ENCODE results near the gene ISM2. TPM values are rescaled to one million over a fixed set of nuclear protein-coding genes. Genes with fewer than 3 reads are reported as not detected.

ISM2 gene
- total RNA-seq, 2 donors from 2014 or later: 1.3 to 1.6 TPM

DNA sequence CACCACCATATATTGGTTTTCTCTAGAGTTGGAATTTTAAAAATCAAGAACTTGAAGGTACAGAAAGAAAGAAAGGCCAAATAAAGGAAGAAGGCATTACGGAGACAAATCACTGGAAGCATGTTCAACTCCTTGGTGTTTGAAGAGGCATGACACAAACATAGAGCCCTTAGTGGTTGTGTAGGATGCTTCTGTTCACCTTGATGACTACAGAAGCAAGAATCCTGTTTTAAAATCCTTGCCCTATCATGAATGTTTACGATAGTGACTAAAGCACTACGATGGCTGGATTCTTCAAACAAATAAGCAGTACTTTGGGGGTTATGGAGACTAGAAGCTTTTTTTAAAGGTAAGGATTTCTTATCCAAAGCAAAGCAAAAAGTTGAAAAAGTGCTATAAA is 10.3 kb upstream of the ISM2 start:
- Histone ChIP-seq H3K27me3 (ENCODE audit: control insufficient read depth, insufficient read depth, low read length, poor library complexity, severe bottlenecking) (no peaks in the 10 kb centered on the region), H3K9ac (ENCODE audit: extremely low read depth, low read length, poor library complexity, severe bottlenecking) (no peak overlapping the region), H3K9me3 (ENCODE audit: control insufficient read depth, low read length) (no peaks in the 10 kb centered on the region), H3K4me3 (ENCODE audit: low read length) (no peak overlapping the region), H3K36me3 (ENCODE audit: control insufficient read depth, insufficient read depth, low read length) (peaks cover 21% of the 10 kb centered on the region), H3K27ac (ENCODE audit: low read depth, low read length) (no peak overlapping the region), H3K4me1 (ENCODE audit: control insufficient read depth, insufficient read depth, low read length) (no peaks in the 10 kb centered on the region)
- H3K36me3 Mint-ChIP-seq (ENCODE audit: low read depth): peaks cover 32% of the 10 kb centered on the region
- H3K4me1 Mint-ChIP-seq: no peaks in the 10 kb centered on the region
- TF ChIP-seq, protein P1, sequence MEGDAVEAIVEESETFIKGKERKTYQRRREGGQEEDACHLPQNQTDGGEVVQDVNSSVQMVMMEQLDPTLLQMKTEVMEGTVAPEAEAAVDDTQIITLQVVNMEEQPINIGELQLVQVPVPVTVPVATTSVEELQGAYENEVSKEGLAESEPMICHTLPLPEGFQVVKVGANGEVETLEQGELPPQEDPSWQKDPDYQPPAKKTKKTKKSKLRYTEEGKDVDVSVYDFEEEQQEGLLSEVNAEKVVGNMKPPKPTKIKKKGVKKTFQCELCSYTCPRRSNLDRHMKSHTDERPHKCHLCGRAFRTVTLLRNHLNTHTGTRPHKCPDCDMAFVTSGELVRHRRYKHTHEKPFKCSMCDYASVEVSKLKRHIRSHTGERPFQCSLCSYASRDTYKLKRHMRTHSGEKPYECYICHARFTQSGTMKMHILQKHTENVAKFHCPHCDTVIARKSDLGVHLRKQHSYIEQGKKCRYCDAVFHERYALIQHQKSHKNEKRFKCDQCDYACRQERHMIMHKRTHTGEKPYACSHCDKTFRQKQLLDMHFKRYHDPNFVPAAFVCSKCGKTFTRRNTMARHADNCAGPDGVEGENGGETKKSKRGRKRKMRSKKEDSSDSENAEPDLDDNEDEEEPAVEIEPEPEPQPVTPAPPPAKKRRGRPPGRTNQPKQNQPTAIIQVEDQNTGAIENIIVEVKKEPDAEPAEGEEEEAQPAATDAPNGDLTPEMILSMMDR (conservative IDR thresholded peaks at IDR 0.05): no peak
- peaks cover under 1% of the 10 kb centered on the region for H3K9me3 Mint-ChIP-seq
- 95 to 97% methylated on average over 3 of the region's 3 CpGs for WGBS, 2 experiments (ENCODE audit: insufficient coverage in 1 of 2, insufficient read length in 1 of 2)
- DNase-seq: no peak
- no peaks in the 10 kb centered on the region for H3K27me3 Mint-ChIP-seq (ENCODE audit: insufficient read depth)
- H3K27ac Mint-ChIP-seq: no peak overlapping the region
- H3K4me3 Mint-ChIP-seq: no peak overlapping the region

DNA sequence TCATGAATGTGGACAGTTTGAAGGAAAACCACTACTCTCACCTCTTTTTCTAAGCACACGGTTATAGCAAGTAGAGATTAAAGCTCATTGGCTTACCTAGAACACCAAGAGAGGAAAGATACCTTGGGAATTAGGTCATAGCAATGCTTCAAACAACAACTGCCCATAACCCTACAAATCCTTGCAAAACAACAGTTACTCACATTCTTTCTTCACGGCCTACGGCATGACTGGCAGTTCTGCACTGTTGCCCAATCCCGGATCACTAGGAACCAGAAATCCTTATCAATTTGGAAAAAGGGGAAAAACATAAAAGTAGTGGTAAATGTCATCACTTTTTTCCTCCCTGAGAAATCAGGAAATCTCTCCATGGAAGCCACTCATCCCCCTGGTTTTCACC is 9.6 kb upstream of the ISM2 start:
- no peak overlapping the region for H3K27ac ChIP-seq (ENCODE audit: low read depth, low read length)

DNA sequence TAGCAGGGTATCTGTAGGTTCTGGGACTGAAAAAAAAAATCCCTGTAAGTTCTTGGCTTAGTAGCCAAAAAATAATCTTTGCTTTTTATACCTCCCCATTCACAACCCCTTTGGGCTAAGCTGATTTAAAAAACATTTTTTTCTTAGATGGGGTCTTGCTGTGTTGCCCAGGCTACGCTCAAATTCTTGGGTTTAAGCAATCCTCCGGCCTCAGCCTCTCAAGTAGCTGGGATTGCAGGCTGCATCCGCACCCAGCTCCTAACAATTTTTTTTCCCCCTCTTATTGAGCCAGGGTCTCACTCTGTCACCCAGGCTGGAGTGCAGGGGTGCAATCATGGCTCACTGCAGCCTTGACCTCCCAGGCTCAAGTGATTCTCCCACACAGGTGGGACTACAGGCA is 9.1 kb upstream of the ISM2 start:
- no peak for DNase-seq
- Histone ChIP-seq H3K9me3 (ENCODE audit: control insufficient read depth, low read length) (no peaks in the 10 kb centered on the region), H3K4me3 (ENCODE audit: low read length) (no peak overlapping the region), H3K27me3 (ENCODE audit: control insufficient read depth, insufficient read depth, low read length, poor library complexity, severe bottlenecking) (no peaks in the 10 kb centered on the region), H3K4me1 (ENCODE audit: control insufficient read depth, insufficient read depth, low read length) (no peaks in the 10 kb centered on the region), H3K27ac (ENCODE audit: low read depth, low read length) (no peak overlapping the region), H3K9ac (ENCODE audit: extremely low read depth, low read length, poor library complexity, severe bottlenecking) (no peak overlapping the region), H3K36me3 (ENCODE audit: control insufficient read depth, insufficient read depth, low read length) (peaks cover 21% of the 10 kb centered on the region)
- Mint-ChIP-seq H3K4me1 (no peaks in the 10 kb centered on the region), H3K36me3 (ENCODE audit: low read depth) (peaks cover 37% of the 10 kb centered on the region), H3K27ac (no peak overlapping the region), H3K4me3 (no peak overlapping the region), H3K9me3 (peaks cover 8% of the 10 kb centered on the region), H3K27me3 (ENCODE audit: insufficient read depth) (no peaks in the 10 kb centered on the region)
- TF ChIP-seq, protein P1 (conservative IDR thresholded peaks at IDR 0.05): no peak
- 95% methylated on average over 3 of the region's 3 CpGs; no CpG with 5 or more reads in 1 of the 2 experiments for WGBS, 2 experiments (ENCODE audit: insufficient coverage in 1 of 2, insufficient read length in 1 of 2)

More for the DNA sequence above, 9.6 kb upstream of the ISM2 start:
- Histone ChIP-seq H3K4me3 (ENCODE audit: low read length) (no peak overlapping the region), H3K9ac (ENCODE audit: extremely low read depth, low read length, poor library complexity, severe bottlenecking) (no peak overlapping the region), H3K9me3 (ENCODE audit: control insufficient read depth, low read length) (no peaks in the 10 kb centered on the region), H3K4me1 (ENCODE audit: control insufficient read depth, insufficient read depth, low read length) (no peaks in the 10 kb centered on the region), H3K27me3 (ENCODE audit: control insufficient read depth, insufficient read depth, low read length, poor library complexity, severe bottlenecking) (no peaks in the 10 kb centered on the region), H3K36me3 (ENCODE audit: control insufficient read depth, insufficient read depth, low read length) (peaks cover 21% of the 10 kb centered on the region)
- peaks cover 4% of the 10 kb centered on the region for H3K9me3 Mint-ChIP-seq
- WGBS, 2 experiments (ENCODE audit: insufficient coverage in 1 of 2, insufficient read length in 1 of 2): 92% methylated on average over 4 of the region's 4 CpGs; no CpG with 5 or more reads in 1 of the 2 experiments
- peaks cover 33% of the 10 kb centered on the region for H3K36me3 Mint-ChIP-seq (ENCODE audit: low read depth)
- H3K27ac Mint-ChIP-seq: no peak overlapping the region
- H3K27me3 Mint-ChIP-seq (ENCODE audit: insufficient read depth): no peaks in the 10 kb centered on the region
- H3K4me1 Mint-ChIP-seq: no peaks in the 10 kb centered on the region
- TF ChIP-seq, protein P1 (conservative IDR thresholded peaks at IDR 0.05): no peak
- no peak overlapping the region for H3K4me3 Mint-ChIP-seq
- no peak for DNase-seq
